ENCODE measurements around the gene BOD1L1.
"Not testable (repeated sequence)": the region's sequence is repeated elsewhere in the genome, so short reads cannot be mapped to it uniquely, and the experiment has no call there.

Gene BOD1L1

DNA sequence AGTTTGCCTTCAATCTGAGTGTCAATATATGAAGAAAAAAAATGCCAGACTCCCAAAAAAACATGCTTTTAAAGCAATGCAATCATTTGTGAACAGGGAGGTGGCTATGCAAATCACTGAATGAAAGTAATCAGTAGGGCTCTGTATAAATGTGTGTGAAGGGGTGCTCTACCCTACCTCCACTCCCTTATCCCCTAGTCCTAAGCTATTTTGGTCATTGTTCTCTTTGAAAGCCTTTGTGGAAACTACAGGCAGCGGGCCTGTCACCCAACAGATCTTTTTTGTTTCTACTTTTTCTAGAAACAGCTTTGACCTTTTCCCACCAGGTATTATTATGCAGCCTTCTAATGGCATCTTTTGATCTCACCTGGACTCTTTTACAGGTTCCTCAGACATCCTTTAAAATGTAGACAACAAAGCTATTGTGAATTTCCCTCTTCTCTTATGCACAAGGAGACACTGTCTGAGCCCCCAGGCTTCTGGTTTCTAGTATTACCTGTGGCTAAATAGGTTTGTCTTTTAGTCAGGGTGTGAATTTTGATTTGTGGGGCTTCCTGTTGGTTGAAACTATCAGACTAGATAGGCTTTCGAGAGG is 9.2 kb downstream of the BOD1L1 start:
- DNase-seq = no peak

DNA sequence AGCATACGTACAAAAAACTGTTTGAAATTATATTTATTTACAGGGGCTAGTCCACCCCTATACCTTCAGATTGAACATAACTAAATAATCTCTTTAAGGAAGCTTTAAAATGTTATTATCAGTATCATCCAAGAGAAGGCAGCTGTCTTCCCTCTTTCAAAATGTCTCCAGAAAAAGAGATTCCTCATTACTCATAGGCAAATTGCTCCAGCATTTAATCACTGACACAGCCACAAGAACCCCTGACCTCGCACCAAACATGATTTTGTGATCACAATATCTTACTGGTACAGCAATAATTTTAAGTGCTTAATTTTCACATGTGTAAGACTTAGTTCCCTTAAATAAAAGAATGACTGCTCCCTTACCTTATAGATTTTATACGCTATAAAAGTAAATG is 9.7 kb downstream of the BOD1L1 start:
- no peak for DNase-seq

GRCh38 chr4:13616597-13616996 is 10.9 kb downstream of the BOD1L1 start:
- no peak for DNase-seq

- no peak for DNase-seq
Observed at GRCh38 chr4:13615161-13615560, 12.4 kb downstream of the BOD1L1 start.

DNA sequence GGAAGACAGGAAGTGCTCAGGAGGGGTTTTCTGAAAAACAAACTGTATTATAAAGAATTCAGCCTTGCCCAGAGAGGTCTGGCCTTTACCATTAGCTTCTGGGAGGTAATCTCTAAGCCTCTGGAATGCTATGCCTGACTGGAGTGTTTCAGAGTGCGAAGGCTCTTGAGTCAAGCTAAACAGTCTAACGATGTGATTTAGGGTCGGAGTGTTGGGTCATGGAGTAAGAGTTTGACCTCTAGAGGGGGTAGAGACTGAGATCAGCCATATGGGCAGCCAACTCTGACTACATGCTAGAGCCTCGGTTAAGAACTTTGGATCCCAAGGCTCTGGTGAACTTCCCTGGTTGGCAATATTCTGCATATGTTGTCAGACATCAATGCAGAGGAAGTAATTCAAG is 15.0 kb downstream of the BOD1L1 start:
- no peak for DNase-seq

GRCh38 chr4:13611283-13611842 is 16.2 kb downstream of the BOD1L1 start:
- DNase-seq = no peak

DNA sequence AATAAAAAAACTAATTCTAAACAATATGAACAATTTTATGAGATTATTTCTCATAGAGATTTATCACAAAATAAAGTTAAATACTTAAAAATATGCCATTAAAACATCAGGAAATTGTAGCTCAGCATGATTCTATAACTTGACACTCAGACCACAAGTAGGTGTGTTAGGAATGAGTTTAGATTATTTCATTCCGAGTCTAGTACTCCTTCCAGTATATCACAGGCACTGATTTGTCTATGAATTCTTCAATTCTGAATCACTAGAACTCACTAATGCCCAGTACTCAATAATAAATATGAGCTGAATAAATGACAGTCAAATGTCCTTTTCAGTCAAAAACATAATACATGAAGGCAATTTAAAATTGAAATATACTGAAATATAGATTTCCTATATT is 22.2 kb downstream of the BOD1L1 start:
- DNase-seq = no peak

GRCh38 chr4:13601848-13602247 is 25.7 kb downstream of the BOD1L1 start:
- no peak for DNase-seq

GRCh38 chr4:13601048-13601447 is 26.5 kb downstream of the BOD1L1 start:
- DNase-seq = no peak

DNA sequence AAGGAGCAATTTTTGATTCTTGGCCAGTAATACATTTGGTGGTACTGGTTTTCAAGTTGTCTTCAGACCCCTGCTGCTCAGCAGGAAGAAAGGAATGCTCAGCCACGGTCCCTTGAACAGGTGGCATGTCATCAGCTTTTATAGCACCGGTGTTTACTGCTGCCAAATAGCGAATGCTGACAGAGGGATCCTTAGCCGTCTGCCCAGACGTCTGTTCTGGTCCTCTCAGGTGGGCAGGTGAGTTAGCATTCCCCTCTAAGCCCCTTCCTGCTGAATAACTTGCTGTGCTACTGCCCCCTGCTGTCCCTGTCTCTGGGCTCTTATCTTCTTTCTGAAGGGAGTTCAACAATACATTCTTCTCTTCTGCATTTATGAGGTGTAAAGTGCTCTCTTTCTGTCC is 28.4 kb downstream of the BOD1L1 start:
- DNase-seq = no peak

GRCh38 chr4:13597604-13598003 is 29.9 kb downstream of the BOD1L1 start:
- DNase-seq = no peak

DNA sequence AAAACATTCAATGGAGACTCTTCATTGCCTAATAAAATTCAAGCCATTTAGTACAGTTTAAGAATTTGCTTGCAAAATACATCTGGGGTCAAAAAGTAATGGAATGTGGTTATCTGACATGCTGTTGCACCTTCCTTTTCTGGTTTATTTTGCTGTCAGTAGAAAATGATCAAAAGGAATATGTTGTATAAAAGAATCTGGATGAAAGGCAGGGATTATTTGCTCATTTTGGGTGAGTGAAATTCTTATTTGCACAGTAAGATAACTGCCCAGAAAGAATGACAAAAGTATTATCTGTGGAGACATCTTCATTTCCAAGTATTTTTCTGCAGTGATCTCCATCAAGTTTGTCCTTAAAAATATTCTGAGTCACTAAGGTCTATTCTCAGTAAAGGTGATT is 30.4 kb downstream of the BOD1L1 start:
- no peak for DNase-seq

DNA sequence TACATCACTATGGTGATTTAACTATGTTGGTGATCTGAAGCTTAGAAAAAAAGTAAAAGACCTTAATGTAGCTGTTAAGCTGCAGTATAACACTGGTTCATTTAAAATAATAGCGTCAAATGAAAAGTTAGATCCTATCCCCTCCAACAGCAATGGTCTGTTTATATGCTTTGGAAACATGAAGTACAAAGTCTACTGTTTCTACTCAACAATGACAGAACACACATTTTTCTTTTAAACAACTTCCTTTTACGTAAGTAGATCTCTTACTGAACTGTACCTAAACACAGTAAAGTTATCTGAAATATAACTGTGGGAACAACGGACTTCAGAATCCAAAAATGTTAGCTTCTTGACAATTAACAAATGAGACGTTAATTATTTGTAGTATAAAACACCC is 35.3 kb downstream of the BOD1L1 start:
- DNase-seq = no peak

GRCh38 chr4:13590766-13591165 is 36.8 kb downstream of the BOD1L1 start:
- DNase-seq = no peak

DNA sequence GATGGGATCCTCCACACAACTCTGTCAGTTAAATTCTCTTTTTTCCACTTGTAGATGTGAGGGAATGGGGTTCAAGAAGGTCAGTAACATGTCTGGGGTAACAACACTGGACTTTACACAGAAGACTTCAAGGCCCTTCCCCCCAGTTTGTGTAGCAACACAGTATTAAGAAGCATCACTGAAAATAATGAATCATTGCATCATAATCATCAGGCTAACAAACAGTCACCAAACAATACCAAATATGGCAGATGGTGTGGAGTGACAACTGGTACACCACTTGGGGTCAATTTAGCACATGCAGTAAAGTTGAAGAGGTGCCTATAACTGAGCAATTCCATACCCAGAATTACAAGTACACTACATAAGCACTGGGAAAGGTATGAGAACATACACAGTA is 38.6 kb downstream of the BOD1L1 start:
- DNase-seq = no peak

- DNase-seq = no peak
Observed at GRCh38 chr4:13584481-13584880, 43.0 kb downstream of the BOD1L1 start.

- no peak for DNase-seq
Observed at GRCh38 chr4:13580036-13580435, 47.5 kb downstream of the BOD1L1 start.

- no peak for DNase-seq
Observed at GRCh38 chr4:13577660-13578059, 49.9 kb downstream of the BOD1L1 start.

- no peak for DNase-seq
Observed at GRCh38 chr4:13570916-13571315, 56.6 kb downstream of the BOD1L1 start.

DNA sequence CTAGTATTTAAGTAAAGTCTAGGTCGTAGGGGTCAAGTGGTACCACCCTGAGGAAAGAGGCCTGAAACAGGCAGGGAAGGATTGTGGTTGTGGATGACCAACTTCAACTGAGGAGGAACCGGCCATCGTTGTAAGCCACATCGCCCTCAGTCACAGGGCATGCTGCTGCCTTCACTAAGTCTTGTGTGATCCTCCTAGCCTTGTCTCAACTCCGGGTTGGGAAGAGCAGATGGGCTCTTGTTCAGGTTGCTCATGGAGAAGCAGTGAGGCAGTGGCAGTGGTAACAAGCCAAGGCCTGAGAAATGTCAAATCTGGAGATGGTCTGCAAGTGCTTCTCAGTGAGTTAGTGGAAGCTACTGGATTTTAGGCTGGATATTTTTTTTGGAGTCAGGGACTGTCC is 60.4 kb downstream of the BOD1L1 start:
- DNase-seq = no peak

DNA sequence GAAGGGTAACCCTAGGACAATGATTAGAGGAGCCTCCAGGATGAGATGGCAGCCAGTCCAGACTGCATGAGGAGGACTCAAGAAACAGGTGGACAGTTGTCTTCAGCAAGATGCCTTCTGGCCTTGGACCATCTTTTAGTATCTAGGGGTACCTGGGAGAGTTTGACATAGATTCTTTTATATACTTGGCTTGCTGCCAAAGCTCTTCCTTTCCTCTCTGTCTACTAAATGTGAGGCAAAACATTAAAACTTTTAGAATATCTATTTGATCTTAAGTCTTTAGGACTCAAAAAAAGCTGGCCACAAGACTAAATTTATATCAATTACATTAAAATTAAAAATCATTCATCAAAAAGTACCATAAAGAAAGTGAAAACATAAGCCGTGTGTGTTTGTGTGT is 64.6 kb downstream of the BOD1L1 start:
- DNase-seq = no peak

GRCh38 chr4:13561673-13562072 is 65.9 kb downstream of the BOD1L1 start:
- no peak for DNase-seq

DNA sequence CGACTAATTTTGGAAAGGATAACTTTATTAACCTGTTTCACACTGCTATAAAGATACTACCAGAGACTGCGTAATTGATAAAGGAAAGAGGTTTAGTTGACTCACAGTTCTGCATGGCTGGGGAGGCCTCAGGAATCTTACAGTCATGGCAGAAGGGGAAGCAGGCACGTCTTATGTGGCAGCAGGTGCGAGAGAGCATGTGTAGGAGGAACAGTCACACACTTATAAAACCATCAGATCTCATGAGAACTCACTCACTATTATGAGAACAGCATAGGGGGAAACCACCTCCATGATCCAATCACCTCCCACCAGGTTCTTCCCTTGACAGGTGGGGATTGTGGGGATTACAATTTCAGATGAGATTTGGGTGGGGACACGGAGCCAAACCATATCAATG is 67.4 kb downstream of the BOD1L1 start:
- DNase-seq = not testable (repeated sequence)

DNA sequence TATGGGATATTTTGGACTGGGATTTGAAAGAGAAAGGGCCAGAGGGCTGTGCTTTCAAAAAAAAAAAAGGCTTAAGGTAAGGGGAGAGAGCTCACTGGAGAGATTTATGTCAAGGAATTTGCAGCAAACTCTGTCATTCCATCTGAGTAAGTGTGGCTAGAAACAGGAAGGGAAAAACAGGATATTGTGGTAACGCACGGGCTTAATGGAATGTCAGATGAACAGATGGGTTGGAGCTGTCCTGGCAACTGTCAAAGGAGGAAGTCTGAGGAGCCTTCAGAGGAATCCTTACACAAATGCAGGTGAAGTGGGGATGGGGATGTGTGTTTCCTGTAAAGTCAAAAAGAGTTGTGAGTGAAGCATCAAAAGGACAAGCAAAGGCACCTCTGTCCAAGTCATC is 68.1 kb downstream of the BOD1L1 start:
- DNase-seq = no peak

- no peak for DNase-seq
Observed at GRCh38 chr4:13558881-13559280, 68.6 kb downstream of the BOD1L1 start.

Measured in effector CD8-positive, alpha-beta T cell (primary cell).